Fibroblast of the conjunctiva (primary cell): Measurements from ENCODE around the gene CAPN10.

ENCODE experiments used
- DNase-seq: peaks from one replicate; pipeline ENCODE4 v3.0.0-alpha.2; 2010; ENCODE audit warnings: low read depth

CAPN10 gene

GRCh38 chr2:240638512-240639160 lies 52.1 kb downstream of the CAPN10 start:
- DNase-seq: no peak

- no peak for DNase-seq
Measured at GRCh38 chr2:240639566-240639965, 53.0 kb downstream of the CAPN10 start.

- DNase-seq: peak; percentile 4
Measured at GRCh38 chr2:240640939-240641338, 54.4 kb downstream of the CAPN10 start.

- no peak for DNase-seq
Measured at GRCh38 chr2:240642061-240642805, 55.7 kb downstream of the CAPN10 start.

- DNase-seq: no peak
Measured at GRCh38 chr2:240642806-240643092, 56.2 kb downstream of the CAPN10 start.

GRCh38 chr2:240643093-240643810 lies 56.7 kb downstream of the CAPN10 start:
- DNase-seq: no peak

- no peak for DNase-seq
Measured at GRCh38 chr2:240643811-240644150, 57.2 kb downstream of the CAPN10 start.

GRCh38 chr2:240644171-240644651 lies 57.7 kb downstream of the CAPN10 start:
- DNase-seq: no peak

GRCh38 chr2:240644859-240645301 lies 58.3 kb downstream of the CAPN10 start:
- no peak for DNase-seq

- no peak for DNase-seq
Measured at GRCh38 chr2:240645346-240645745, 58.8 kb downstream of the CAPN10 start.

- DNase-seq: no peak
Measured at GRCh38 chr2:240645801-240646175, 59.3 kb downstream of the CAPN10 start.

GRCh38 chr2:240646176-240646899 lies 59.8 kb downstream of the CAPN10 start:
- DNase-seq: no peak

GRCh38 chr2:240646900-240647502 lies 60.5 kb downstream of the CAPN10 start:
- DNase-seq: no peak

- no peak for DNase-seq
Measured at GRCh38 chr2:240647503-240648154, 61.1 kb downstream of the CAPN10 start.

- no peak for DNase-seq
Measured at GRCh38 chr2:240648155-240648649, 61.7 kb downstream of the CAPN10 start.
